Measurements from ENCODE around the gene PRR12.
A peak's percentile ranks its signal among the peaks of the same experiment; 100 is the strongest.

- TF ChIP-seq POLR2AphosphoS5 (IDR thresholded peaks at IDR 0.05): peak; percentile 83 to 90 (median 89)
- peak in 10 of 11 experiments; percentile 9 to 76 (median 49) for TF ChIP-seq CTCF (IDR thresholded peaks at IDR 0.05 in 8 of 11, conservative IDR thresholded peaks at IDR 0.05 in 3 of 11)
These were observed 73.4 kb downstream of the PRR12 start for GRCh38 chr19:49664171-49665035.
